ENCODE measurements around the gene GPI. TPM values are rescaled to one million over a fixed set of nuclear protein-coding genes. Genes with fewer than 3 reads are reported as not detected.

The GPI gene
- total and polyA plus RNA-seq, 9 of the 15 experiments (the other 6 are each of a cell fraction or from before 2014, with no cell fraction given), result 88.3 to 358 (median 122) TPM

DNA sequence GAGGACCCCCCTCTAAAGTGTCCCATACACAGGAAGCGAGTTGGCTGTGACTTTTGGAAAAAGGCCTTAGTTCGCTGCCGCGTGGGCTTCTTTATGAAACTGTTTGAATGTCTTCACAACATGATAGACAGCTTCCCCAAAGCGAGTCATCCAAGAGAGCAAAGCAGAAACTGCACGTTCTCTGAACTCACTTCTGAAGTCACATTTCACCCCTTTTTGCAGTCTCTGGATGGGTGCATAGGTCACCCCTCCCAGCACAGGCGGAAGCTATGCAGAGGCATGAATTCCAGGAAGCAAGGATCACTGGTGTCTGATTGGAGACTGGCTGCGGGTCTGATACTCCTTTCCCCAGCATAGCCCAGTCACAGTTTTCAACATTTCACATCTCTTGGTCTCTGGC lies 10.6 kb downstream of the GPI start:
- Histone ChIP-seq H3K4me2 (ENCODE audit: insufficient read depth, low read length) (no peak overlapping the region), H3K27ac (ENCODE audit: extremely low read depth, low read depth, low read length) (no peak overlapping the region), H3K36me3 (ENCODE audit: control insufficient read depth, insufficient read depth, low read length) (peaks cover 85% of the 10 kb centered on the region), H3K9me3 (replicated peaks; ENCODE audit: control insufficient read depth, insufficient read depth, low read depth, low read length) (no peaks in the 10 kb centered on the region), H2AFZ (ENCODE audit: low read depth, low read length) (no peak overlapping the region), H3K9ac (ENCODE audit: insufficient read depth in 1 of 2, low read depth in 2 of 2, low read length in 2 of 2) (no peak overlapping the region; a peak in 1 of 4 replicates), H3K4me1 (replicated peaks in 1 of 2; ENCODE audit: control insufficient read depth in 2 of 2, insufficient read depth in 2 of 2, low read length in 2 of 2) (no peaks in the 10 kb centered on the region; a peak in 2 of 5 replicates), H4K20me1 (replicated peaks; ENCODE audit: control insufficient read depth, insufficient read depth, low read length) (peaks cover 7% of the 10 kb centered on the region; the same call in 1 of the 2 replicates), H3K4me3 (no peak overlapping the region), H3K27me3 (ENCODE audit: control insufficient read depth in 2 of 2, insufficient read depth in 2 of 2, low read length in 2 of 2) (no peaks in the 10 kb centered on the region), H3K79me2 (ENCODE audit: control insufficient read depth, insufficient read depth, low read length) (peaks cover 37% of the 10 kb centered on the region), H3K9me1 (ENCODE audit: control insufficient read depth, insufficient read depth, low read length) (no peaks in the 10 kb centered on the region)
- ATAC-seq, result no peak
- no peak for DNase-seq (ENCODE audit: extremely low read depth in 1 of 4, low spot score in 3 of 4)
- no TSS peak for BruUV-seq (replicated peaks)
- WGBS (ENCODE audit: insufficient coverage, low coverage, missing lambda C conversion rate), result 86% methylated on average over 8 of the region's 8 CpGs
- intact Hi-C loops (cut with micrococcal nuclease) (no loop called here), in situ Hi-C loops (cut with MboI) (no loop called here)
- FAIRE-seq, result no peak
- ChIA-PET CTCF (ENCODE audit: low intra/inter-chr PET ratio) (no interaction called here), POLR2A (interaction anchor here (0.6 to 1.4 kb wide), 3 partner anchors 8 to 14 kb away, joined by 3 to 4 read pairs (median 4); no protein-coding TSS in a partner anchor)
- TF ChIP-seq BRCA1 (IDR thresholded peaks at IDR 0.05) (no peak), BRCA1 (CRISPR knock-in tag; IDR thresholded peaks at IDR 0.05) (no peak), SRSF9 (IDR thresholded peaks at IDR 0.05; ENCODE audit: borderline replicate concordance, low read depth, low read length) (no peak), NEUROD1 (IDR thresholded peaks at IDR 0.05; ENCODE audit: borderline replicate concordance, low read depth, low read length, partially characterized antibody) (no peak), MIER1 (IDR thresholded peaks at IDR 0.05; ENCODE audit: low read depth) (no peak), TAF15 (IDR thresholded peaks at IDR 0.05; ENCODE audit: low read depth, low read length) (no peak), ILF3 (IDR thresholded peaks at IDR 0.05; ENCODE audit: borderline replicate concordance) (no peak), CREB1 (IDR thresholded peaks at IDR 0.05) (no peak), CREB1 (CRISPR knock-in tag; IDR thresholded peaks at IDR 0.05) (no peak)
- TF ChIP-seq, protein P1, sequence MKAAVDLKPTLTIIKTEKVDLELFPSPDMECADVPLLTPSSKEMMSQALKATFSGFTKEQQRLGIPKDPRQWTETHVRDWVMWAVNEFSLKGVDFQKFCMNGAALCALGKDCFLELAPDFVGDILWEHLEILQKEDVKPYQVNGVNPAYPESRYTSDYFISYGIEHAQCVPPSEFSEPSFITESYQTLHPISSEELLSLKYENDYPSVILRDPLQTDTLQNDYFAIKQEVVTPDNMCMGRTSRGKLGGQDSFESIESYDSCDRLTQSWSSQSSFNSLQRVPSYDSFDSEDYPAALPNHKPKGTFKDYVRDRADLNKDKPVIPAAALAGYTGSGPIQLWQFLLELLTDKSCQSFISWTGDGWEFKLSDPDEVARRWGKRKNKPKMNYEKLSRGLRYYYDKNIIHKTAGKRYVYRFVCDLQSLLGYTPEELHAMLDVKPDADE (conservative IDR thresholded peaks at IDR 0.05; ENCODE audit: control insufficient read depth, low read depth, low read length), result no peak
- TF ChIP-seq, protein P2, sequence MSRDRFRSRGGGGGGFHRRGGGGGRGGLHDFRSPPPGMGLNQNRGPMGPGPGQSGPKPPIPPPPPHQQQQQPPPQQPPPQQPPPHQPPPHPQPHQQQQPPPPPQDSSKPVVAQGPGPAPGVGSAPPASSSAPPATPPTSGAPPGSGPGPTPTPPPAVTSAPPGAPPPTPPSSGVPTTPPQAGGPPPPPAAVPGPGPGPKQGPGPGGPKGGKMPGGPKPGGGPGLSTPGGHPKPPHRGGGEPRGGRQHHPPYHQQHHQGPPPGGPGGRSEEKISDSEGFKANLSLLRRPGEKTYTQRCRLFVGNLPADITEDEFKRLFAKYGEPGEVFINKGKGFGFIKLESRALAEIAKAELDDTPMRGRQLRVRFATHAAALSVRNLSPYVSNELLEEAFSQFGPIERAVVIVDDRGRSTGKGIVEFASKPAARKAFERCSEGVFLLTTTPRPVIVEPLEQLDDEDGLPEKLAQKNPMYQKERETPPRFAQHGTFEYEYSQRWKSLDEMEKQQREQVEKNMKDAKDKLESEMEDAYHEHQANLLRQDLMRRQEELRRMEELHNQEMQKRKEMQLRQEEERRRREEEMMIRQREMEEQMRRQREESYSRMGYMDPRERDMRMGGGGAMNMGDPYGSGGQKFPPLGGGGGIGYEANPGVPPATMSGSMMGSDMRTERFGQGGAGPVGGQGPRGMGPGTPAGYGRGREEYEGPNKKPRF (IDR thresholded peaks at IDR 0.05; ENCODE audit: low read depth, low read length), result no peak

Data from K562 (cell line).